Fibroblast of peridontal ligament (primary cell): ENCODE data around the gene DNAL4.

Source experiments
- DNase-seq: peaks from one replicate; pipeline ENCODE4 v3.0.0-alpha.2; 2010; ENCODE audit errors: extremely low read depth

DNAL4 gene

DNA sequence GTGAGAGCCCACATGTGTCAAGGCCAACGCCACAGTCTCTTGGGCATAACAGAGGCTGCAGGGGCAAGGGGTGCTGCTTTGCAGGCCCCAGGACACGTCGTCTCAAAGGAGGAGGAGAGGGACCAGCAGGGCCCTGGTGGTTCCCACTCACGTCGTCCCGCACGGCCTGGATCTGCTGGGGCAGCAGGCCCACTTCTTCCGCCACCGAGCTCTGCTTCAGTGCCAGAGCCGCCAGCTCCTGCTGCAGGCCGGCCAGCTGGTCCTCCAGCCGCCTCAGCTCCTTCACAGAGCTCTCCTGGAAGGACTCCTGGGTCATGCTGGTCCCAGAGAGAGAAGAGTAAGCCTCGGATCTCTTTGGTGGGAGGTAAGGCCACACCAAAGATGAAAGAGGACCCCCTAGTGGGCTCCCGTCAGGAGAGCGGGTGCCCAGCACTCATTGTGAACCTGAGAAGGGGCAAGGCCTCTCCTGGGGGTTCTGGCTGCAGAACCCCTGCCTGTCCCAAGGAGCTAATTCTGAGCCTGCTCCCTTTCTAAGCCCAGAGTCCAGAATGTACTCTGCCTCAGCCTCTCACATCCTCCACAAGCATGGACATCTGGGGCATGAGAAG, 53.7 kb downstream of the DNAL4 start:
- DNase-seq: no peak

DNA sequence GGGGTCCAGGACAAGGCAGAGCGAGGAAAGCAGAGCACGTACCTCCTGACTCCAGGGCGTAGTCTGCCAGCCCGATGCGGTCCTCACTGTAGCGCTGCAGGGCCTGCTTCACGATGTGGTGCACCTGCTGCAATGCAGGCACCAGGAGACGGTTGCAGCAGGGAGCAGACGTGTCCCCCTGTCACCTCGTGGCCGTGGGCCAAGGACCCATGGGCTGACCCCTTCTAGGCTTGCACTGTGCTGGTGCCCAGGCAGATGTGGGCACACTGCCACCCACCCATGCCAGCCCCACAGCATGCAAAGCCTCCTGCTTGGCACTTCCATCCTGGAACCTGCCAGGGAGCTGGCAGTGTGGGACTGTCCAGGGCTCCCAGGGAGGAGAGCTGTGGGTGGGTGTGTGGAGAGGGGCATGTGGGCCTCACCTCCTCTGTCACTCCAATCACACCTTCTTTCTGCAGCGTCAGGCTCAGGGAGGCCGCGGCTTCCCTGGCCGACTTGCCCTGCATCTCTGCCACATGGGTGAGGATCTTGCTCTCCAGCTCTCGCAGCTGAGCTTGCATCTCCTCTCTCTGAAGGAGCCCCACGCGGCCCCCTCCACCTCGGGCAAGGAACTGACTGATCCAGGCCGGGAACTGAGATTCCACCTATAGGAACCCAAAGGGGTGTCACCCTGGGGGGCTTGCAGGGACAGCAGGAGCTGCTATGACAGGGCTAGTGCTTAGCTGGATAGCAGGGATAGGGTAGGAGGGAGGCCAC, 54.5 kb downstream of the DNAL4 start:
- no peak for DNase-seq

DNA sequence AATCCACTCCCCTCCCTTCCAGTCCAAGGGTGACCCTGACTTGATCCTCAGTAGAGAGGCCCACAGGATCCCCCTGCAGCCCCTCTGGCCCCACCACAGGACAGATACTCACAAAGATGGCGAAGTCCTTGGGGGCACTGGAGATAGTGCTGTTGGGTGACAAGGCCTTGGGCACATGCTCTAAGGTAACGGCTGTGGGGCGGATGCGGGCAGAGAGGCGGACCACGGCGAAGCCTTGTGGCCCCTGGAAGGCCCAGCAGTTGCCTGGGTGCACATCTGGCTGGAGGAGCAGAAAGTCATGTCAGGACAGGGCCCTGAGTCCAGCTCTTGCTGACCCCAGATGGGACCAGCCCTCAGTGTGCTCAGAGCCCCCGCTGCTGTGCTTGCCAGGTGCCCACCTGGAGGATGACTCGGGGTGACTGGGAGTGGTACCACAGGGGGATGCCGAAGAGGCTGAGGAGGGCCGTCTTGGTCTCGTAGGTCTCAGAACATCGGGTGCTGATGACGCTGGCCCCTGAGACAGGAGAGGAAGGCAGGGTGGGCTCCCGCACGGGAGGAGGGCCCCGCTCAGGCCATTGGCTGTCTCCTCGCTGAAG, 55.4 kb downstream of the DNAL4 start:
- DNase-seq: no peak

DNA sequence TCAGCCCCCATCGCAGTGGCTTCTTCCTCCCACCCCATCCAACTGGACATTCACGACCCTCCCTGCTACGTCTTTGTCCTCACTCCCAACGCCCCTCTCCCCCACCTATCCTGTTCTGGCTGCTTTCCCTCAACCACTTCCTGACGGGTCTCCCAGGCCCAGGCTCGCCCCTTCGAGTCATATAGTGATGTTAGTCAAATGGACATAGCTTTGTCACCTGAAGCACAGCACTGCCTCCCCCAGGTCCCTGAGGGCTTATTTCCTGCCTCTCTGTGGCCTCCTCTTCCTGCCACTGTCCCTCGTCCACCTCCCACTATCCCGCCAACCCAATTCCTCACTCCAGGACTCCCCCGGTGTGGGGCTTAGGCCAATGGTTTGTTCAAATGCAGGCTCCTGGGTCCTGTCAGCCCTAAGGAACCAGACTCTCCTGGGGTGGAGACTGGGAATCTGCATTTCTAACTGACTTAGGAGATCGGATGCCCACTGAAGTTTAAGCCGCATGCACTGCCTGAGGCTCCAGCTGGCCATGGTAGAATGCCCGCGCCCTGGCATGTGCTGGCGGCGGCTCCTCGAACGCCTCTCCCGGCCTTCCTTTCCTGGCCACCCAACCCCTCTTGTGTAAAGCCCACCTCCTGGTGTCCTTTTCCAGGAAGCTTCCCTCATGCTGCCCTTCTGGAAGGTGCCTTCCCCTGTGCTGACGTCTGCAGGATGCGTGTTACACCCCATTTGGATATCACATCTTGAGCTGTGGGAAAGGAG, 56.5 kb downstream of the DNAL4 start:
- DNase-seq: no peak

DNA sequence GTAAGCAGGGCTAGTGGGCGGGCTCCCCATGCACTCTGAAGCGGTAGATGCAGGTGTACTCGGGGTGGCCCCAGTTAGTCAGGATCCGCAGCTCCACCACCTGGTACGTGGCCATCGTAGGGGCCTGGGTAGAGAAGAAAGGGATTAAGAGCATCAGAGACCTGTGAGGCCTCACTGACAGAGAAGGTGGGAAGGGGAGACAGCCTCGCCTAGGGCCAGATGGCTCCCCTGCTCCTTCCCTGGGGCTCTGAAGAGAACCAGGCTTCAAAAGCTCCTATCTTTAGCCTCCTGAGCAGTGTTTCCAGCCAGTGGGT, 57.7 kb downstream of the DNAL4 start:
- no peak for DNase-seq

DNA sequence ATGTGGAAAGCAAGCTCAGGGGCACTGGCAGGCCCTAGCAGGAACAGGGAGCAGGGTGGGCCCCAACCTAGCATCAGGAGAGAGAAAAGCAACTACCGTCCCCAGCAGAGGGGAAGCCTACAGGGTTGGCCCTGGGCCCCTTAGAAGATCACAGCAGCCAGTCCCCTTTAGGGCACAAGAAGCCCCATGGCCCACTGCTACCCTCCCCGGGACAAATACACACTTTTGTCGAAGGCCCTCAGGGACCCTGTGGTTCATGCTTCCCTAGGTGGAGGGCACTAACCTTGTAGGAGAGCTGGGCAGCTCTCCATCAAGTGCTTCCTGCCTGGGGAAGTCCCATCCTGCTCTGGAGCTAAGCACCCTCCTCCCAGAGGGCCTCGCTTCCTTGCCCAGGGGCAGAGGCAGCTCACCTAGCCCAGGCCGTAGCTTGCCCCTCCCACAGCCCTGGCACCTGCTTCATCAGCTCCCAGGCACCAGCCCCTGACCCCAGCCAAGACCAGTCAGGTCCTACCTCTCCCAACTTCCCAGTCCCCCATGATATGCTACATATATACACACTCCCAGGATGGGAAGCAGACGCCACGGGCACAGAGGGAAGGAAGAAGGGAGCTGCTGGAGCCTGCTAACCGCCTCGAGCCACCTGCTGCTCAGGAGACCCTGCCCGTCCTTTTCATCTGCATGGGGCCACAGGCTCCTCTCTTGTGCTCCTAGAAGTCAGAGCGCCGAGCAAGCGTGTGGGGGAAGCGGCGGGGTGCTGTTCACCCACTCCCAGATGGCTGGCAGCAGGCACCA, 58.3 kb downstream of the DNAL4 start:
- no peak for DNase-seq

DNA sequence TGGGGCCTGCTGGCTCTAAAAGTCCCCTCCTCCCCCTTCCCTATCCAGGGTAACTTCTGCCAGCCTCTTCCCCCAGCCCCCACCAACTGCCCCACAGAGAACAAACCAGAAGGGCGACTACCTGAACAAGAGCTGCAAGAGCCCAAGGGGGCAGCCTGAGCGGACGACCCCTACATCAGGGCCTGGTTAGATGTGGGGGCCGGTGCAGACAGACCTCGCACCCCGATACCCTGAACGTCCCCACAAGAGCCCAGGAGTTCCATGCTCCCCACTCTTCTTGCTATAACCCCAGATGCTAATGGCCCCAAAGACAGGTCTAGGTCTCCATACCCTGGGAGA, 58.8 kb downstream of the DNAL4 start:
- DNase-seq: no peak

DNA sequence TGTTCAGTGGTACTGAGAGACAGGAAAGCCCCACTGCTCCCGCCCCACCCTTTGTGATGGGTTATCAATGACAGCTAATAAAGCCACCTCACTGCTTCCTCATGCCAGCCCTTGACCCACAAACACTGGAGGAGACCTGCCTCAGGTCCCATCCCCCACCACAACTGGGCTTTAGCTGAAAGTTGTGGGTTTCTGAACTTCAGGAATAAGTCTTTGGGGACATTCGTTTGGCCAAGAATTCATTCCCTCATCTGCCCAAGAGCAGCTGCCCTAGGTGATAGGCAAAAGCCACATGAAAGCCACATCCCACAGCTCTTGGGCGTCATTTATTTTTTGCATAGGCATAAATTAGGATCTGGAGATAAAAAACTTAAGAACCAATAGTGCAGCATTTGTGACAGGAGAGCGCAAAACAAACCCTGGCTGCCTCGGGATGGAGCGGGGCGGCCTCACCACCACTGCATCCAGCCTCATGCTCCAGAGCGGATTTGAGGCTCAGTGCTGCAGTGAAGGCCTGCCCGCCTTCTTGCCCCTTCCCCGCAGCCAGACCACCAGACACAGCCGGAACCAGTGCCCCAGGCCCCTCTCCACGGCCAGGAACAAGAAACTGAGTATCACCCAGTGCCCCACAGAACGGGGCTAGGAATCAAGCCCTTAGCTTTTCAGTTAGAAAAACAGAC, 59.4 kb downstream of the DNAL4 start:
- no peak for DNase-seq

DNA sequence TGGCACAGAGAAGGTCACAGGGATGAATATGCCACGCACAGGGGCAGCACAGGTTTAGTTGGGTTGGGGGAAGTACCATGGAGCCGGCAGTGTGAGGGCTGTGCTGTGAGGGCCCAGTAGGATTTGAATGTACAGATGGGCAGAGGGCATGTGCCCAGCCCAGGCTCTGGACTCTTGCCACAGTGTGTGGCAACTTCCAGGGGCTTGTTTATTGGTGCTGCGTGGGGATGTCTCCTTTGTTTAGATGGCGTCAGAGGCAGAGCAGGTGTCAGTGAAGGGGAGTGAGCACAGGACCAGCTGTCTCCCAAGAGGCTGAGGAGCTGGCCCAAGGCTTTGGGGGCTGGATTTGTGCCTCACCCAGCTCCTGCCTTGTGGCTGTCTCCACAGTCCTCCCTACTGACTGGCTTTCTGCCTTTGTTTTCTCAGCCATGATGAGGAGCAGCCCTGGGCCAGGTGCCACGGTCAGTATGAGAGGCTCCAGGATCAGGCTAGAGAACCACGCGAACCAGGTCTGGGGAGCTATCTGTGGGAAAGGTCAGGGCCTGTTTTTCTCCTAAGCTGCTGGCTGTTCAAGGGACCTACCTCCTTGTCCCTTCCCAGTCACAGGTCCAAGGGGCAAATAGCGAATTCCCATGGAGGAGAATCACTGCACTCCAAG, 60.1 kb downstream of the DNAL4 start:
- DNase-seq: no peak

DNA sequence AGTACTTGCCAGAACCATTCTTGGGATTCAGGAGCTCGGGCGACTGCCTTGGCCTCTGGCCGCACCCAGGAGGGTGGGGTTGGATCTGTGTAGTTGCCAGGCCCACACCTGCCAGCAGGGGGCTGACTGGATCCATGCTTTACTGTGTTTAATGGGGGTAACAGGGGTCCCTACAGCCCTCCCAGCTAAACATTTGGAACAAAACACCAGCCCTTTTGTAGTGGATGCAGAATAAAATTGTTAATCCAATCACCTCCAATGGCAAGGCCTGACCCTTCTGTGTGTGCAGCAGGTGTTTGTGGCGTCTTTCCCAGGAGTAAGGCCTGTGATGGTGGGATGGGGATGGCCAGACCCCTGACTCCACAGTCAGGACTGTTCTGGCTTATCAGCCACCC, 60.6 kb downstream of the DNAL4 start:
- no peak for DNase-seq

DNA sequence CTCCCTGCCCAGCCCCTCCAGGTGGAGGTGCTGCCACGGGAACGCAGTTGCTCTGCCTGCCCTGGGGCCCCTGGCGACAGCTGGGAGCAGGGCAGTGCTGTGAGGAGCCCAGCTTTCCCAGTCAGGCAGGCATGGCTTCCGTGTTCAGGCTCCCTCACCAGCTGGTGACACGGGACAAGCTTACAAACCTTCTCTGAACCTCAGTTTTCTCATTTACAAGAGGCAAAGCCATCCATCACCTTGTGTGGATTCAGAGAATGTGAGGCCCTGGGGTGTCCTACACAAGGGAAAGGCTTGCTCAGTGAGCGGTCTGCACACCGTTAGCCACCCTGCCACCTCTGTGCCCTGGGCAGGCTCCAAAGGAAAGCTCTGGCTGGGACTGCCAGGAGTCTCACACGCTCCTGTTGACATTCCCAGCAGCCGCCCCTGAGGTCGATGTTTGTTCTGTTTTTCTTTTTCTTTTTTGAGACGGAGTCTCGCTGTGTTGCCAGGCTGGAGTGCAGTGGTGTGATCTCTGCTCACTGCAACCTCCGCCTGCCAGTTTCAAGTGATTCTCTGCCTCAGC, 61.6 kb downstream of the DNAL4 start:
- DNase-seq: no peak

DNA sequence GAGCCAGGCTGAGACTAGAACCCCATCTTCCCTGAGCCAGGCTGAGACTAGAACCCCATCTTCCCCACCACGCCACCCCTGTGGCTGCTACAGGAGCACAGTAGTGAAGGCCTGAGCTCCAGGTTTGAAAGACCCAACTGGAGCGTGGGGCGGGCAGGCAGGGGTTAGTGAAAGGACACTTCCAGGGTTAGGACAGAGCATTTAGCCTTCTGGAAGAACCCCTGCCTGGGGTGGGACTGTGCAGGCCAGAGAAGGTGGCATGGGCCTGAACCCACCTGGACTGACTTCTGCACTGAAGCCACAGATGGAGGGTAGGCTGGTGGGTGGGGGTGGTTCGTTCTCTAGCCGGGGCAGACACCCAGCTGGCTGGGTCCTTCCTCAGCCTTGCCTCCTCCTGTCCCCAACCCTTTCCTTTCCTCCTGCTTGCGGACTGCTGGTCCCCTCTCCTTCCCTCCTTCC, 62.2 kb downstream of the DNAL4 start:
- DNase-seq: no peak

DNA sequence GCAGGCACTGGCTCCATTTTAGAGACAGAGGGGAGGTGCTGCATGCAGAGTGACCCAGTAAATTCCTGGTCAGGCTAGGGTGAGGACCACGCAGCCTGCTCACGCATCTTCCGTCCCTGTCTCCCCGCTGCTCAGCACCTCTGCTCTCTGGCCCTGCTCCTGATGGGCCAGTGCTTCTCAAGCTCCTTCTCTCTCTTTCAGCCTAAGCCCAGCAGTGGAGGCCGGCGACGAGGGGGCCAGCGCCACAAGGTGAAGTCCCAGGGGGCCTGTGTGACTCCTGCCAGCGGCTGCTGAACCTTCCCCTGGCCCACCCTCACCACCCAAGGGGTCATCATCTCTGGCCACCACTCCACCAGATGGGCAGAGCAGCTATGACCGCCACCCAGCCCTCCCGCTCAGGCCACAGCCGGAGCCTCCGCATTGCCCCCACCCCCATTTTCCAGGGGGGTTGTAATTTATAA, 63.5 kb downstream of the DNAL4 start:
- no peak for DNase-seq

DNA sequence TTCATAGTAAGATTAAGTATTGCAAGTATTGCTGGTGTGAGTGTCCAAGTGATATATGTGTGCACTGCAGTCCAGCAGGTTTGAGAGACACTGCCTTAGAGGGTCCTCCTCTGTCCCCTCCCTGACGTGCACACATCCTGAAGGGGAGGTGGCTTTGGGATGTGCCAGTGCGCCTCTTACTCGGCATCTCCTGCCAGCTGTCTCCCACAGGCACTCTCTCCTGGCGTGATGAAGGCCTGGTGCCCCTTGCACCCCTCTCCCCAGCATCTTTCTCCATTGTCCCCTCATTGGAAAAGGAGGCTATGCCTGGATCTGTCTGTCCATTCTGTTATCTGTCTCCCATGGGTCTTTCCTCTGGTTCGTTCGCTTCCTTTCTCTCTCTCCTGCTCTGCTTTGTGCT, 64.0 kb downstream of the DNAL4 start:
- no peak for DNase-seq

DNA sequence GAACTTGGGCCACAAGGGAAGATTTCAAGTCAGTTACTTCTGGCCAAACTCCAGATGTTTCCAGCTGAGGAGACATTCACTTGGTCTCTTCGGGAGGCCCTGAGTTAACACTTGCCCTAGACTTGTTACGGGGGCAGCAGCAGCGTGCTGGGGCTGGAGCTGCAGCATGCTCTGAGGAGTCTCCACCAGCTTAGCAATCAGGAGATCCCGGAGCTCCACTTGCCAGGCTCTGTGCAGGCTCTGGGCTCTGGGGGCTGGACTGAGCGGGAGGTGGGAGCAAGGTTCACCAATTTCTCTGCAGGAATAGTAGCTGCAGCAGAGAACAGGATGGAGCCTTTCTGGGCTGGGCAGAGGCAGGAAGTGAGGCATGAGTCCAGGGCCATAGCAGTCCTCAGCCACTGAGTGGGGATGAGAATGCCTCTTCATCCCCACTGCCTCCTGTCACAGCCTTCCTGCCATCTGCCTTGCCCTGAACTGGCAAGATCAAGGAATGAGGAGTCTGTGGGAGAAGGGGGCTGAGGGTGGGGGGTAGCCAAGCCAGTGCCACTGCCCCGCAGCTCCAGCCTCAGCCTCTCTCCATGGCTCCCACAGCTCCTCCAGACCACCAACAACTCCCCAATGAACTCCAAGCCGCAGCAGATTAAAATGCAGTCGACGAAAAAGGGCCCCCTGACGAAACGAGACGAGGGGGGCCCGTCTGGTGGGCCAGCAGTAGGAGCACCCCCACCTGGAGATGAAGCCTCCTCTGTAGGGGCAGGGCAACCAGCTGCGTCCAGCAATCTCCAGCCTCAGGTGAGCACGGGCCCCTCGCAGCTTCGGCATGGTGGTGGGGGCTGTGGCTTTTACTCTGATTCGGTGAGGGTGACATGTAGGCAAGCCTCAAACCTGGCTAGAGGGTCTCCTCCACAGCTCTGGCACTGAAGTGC, 64.8 kb downstream of the DNAL4 start:
- no peak for DNase-seq
